Ishikawa (cell line): ENCODE results near the gene ELMO1.

ENCODE experiments used
- CEBPB ChIP-seq: IDR thresholded peaks from 2 replicates; pipeline ENCODE4 v1.6.1; 2012
- CREB1 ChIP-seq: IDR thresholded peaks from 2 replicates; pipeline ENCODE4 v1.6.1; 2012; ENCODE audit warnings: low read depth
- EGR1 ChIP-seq: IDR thresholded peaks from 2 replicates; pipeline ENCODE4 v1.6.1; 2012
- EP300 ChIP-seq: IDR thresholded peaks from 2 replicates; pipeline ENCODE4 v1.6.1; 2012; ENCODE audit warnings: borderline replicate concordance
- FOXM1 ChIP-seq: IDR thresholded peaks from 2 replicates; pipeline ENCODE4 v1.6.1; 2012; ENCODE audit warnings: low read depth, borderline replicate concordance
- MAX ChIP-seq: IDR thresholded peaks from 2 replicates; pipeline ENCODE4 v1.6.1; 2012
- NFIC ChIP-seq: IDR thresholded peaks from 2 replicates; pipeline ENCODE4 v1.6.1; 2012
- RAD21 ChIP-seq: IDR thresholded peaks from 2 replicates; pipeline ENCODE4 v1.6.1; 2012; ENCODE audit warnings: low read depth
- REST ChIP-seq: IDR thresholded peaks from 2 replicates; pipeline ENCODE4 v1.6.1; 2012; ENCODE audit warnings: low read depth, mild to moderate bottlenecking
- TAF1 ChIP-seq: IDR thresholded peaks from 2 replicates; pipeline ENCODE4 v1.6.1; 2012; ENCODE audit warnings: low read depth, mild to moderate bottlenecking
- TCF12 ChIP-seq: IDR thresholded peaks from 2 replicates; pipeline ENCODE4 v1.6.1; 2012; ENCODE audit warnings: low read depth
- TEAD4 ChIP-seq: IDR thresholded peaks from 2 replicates; pipeline ENCODE4 v1.6.1; 2012
- USF1 ChIP-seq: IDR thresholded peaks from 2 replicates; pipeline ENCODE4 v1.6.1; 2012
- YY1 ChIP-seq: IDR thresholded peaks from 2 replicates; pipeline ENCODE4 v1.6.1; 2012; ENCODE audit warnings: low read depth
- ZBTB7A ChIP-seq: IDR thresholded peaks from 2 replicates; pipeline ENCODE4 v1.6.1; 2012; ENCODE audit warnings: low read depth

Gene ELMO1

GRCh38 chr7:36945612-36946400, 502.9 kb downstream of the ELMO1 start:
- TF ChIP-seq REST (no peak), TCF12 (no peak), CREB1 (no peak), EP300 (no peak), MAX (no peak), EGR1 (no peak), FOXM1 (no peak), TEAD4 (no peak), YY1 (no peak)

- TF ChIP-seq NFIC (no peak), REST (no peak), YY1 (no peak), EP300 (no peak), ZBTB7A (no peak), TCF12 (no peak), TEAD4 (no peak), MAX (no peak), FOXM1 (no peak), RAD21 (no peak), TAF1 (no peak), USF1 (no peak), EGR1 (no peak), CREB1 (no peak), CEBPB (no peak)
Observed at GRCh38 chr7:36944838-36945237, 503.8 kb downstream of the ELMO1 start.

- TF ChIP-seq YY1 = no peak
- TF ChIP-seq USF1 = no peak
- TF ChIP-seq CEBPB = no peak
- TF ChIP-seq RAD21 = no peak
- TF ChIP-seq NFIC = no peak
Observed at GRCh38 chr7:36943591-36944435, 504.9 kb downstream of the ELMO1 start.

GRCh38 chr7:36942955-36943354, 505.7 kb downstream of the ELMO1 start:
- TF ChIP-seq EGR1 (no peak), RAD21 (no peak), YY1 (no peak), REST (no peak), ZBTB7A (no peak), FOXM1 (no peak), NFIC (no peak), TAF1 (no peak), CEBPB (no peak), MAX (no peak), TEAD4 (no peak), CREB1 (no peak)
